ENCODE measurements around the gene VILL. TPM values are rescaled to one million over a fixed set of nuclear protein-coding genes. Genes with fewer than 3 reads are reported as not detected.

Gene VILL
- total RNA-seq, 4 donors from 2014 or later = 3.5 to 7.5 (median 5.2) TPM

DNA sequence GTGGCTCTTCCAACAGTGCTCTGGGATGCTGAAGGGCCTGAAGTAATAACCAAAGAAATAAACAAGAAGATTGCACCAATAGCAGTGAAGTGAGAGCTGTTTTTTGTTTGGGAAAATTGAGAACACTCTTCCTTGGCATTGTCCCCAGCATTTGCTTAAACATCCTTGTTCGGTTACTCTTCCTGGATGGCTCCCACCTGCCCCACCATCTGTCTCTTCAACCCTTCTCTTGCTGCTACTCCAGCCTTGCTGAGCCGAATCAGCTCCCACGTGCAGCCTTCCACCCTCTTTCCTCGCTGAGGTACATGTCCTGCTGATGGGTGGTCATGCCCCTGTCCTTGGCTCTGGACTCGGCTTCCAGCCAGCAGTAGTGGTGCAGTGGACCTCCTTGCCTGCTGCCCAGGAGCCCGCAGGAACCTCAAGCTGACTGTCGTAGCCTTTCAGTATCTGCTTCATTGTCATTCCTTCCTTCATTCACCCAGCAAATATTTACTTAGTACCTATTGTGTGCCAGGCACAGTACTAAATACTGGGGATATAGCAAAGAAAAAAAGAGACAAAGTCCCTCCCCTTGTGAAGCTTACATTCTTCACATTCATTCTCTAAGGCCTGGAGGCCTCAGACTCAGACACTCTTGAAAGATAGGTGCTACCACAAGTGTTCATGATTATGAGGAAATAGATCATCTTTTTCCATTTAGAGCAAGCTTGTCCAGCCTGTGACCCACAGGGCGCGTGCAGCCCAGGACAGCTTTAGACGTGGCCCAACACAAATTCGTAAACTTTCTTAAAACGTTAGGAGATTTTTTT, 17.1 kb upstream of the VILL start:
- Histone ChIP-seq H3K9me3 (no peaks in the 10 kb centered on the region), H3K36me3 (peaks cover 5 to 93% of the 10 kb centered on the region in 2 donors), H3K4me3 (no peak overlapping the region), H3K4me1 (peaks cover 0 to 27% (median 4%) of the 10 kb centered on the region in 3 donors), H3K27me3 (no peaks in the 10 kb centered on the region), H3K27ac (no peak overlapping the region)
- 55 to 79% methylated on average over 7 to 8 of the region's 12 CpGs for WGBS, 2 donors (ENCODE audit: low coverage in 1 of 2)
- TF ChIP-seq POLR2A (IDR thresholded peaks at IDR 0.05) (no peak), POLR2AphosphoS5 (IDR thresholded peaks at IDR 0.05) (no peak), EP300 (IDR thresholded peaks at IDR 0.05) (no peak), CTCF (IDR thresholded peaks at IDR 0.05) (no peak)
- no peak for ATAC-seq

DNA sequence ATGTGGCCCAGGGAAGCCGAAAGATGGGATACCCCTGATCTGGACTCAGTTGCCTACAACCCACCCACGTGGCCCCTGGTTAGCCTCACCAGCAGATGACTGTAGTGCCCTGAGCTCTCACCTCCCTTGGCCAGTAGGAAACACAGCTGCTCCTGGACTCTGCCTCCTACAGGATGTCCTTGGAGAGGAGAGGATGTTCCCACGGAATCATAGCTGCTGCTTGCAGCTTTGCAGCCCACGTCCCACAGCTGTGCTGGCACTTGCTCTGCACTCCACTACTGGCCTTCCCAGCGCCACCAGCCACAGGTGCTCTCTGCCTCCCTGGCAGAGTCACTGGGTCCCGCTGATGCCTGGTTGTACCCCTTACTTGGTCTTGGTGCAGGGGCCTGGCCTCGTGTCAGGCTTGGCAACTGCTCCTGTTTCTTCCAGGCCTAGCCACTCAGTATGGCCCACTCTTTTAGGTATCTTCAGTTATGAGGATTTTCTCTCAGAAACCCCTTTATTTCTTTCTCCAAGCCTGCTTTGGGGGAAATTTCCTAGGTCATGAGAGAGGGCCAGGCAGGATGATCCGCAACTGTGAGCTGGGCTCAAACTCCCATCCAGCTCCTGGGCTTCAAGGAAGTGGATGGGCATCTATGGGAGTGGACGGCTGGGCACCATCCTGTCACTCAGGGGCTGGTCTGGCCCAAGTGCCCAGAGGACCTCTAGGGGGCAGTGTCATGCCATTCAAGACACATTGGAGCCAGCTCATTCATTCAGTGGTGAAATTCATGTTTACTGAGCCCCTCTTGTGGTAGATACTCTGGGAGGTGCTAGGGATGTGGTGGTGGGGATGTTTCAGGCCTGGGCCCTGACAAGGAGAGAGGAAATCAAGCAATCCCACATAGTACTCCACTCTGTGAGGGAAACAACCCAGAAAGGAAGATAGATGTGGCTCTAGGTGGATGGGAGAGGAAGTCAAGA, 16.2 kb upstream of the VILL start:
- H3K4me3 ChIP-seq = no peak overlapping the region
- WGBS, 2 donors (ENCODE audit: low coverage in 1 of 2) = 40 to 56% methylated on average over 2 to 3 of the region's 9 CpGs
- no peaks in the 10 kb centered on the region for H3K9me3 ChIP-seq
- TF ChIP-seq CTCF (IDR thresholded peaks at IDR 0.05) (peak; percentile 45 to 74 (median 49)), POLR2A (IDR thresholded peaks at IDR 0.05) (no peak)
- H3K27ac ChIP-seq = no peak overlapping the region
- ATAC-seq = peak; percentile 84
- no peaks in the 10 kb centered on the region for H3K27me3 ChIP-seq
- peaks cover 5 to 88% of the 10 kb centered on the region in 2 donors for H3K36me3 ChIP-seq
- peaks cover 0 to 18% (median 0%) of the 10 kb centered on the region in 3 donors for H3K4me1 ChIP-seq

DNA sequence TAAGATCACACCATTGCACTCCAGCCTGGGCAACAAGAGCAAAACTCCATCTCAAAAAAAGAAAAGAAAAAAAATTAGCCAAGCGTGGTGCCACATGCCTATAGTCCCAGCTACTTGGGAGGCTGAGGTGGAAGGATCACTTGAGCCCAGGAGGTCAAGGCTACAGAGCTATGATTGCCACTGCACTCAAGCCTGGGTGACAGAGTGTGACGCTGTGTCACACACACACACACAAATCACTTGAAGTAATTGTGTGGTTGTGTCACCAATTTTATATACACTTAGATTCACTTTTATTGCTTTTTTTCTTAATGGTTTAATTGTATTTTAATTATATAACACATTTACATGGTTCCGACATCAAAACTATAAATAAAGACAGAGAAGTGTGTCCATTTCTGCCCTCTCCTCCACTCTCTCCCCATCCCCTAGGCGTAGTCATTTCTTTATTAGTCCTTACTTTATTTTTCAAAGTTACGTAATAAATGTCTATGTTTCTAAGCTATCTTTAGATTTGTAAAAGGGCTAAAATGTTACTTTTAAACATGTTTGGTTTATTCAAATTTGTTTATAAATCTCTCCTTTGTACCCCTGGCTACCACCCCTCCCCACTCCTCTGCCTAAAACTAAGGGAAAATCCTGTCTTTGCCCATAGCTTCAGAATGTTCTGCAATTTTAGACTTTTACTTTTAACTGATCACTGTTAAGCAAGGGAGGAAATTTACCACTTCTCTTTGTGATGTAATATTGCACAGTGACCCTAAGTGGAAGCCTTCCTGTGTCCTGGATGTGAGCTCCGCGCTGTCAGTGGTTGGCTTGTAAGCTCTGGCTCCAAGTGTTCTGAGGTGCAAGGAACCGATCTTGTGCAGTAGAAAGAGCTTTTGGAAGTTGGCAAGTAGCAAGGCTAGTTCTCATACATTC, 10.8 kb upstream of the VILL start:
- H3K36me3 ChIP-seq = peaks cover 5 to 85% of the 10 kb centered on the region in 2 donors
- H3K4me1 ChIP-seq = no peaks in the 10 kb centered on the region
- no peak overlapping the region for H3K4me3 ChIP-seq
- WGBS, 2 donors (ENCODE audit: low coverage in 1 of 2) = 87 to 94% methylated on average over 6 to 7 of the region's 8 CpGs
- no peaks in the 10 kb centered on the region for H3K9me3 ChIP-seq
- ATAC-seq = no peak
- TF ChIP-seq EP300 (IDR thresholded peaks at IDR 0.05) (no peak), POLR2A (IDR thresholded peaks at IDR 0.05) (no peak), POLR2AphosphoS5 (IDR thresholded peaks at IDR 0.05) (no peak), CTCF (IDR thresholded peaks at IDR 0.05) (no peak)
- H3K27me3 ChIP-seq = no peaks in the 10 kb centered on the region
- H3K27ac ChIP-seq = no peak overlapping the region

DNA sequence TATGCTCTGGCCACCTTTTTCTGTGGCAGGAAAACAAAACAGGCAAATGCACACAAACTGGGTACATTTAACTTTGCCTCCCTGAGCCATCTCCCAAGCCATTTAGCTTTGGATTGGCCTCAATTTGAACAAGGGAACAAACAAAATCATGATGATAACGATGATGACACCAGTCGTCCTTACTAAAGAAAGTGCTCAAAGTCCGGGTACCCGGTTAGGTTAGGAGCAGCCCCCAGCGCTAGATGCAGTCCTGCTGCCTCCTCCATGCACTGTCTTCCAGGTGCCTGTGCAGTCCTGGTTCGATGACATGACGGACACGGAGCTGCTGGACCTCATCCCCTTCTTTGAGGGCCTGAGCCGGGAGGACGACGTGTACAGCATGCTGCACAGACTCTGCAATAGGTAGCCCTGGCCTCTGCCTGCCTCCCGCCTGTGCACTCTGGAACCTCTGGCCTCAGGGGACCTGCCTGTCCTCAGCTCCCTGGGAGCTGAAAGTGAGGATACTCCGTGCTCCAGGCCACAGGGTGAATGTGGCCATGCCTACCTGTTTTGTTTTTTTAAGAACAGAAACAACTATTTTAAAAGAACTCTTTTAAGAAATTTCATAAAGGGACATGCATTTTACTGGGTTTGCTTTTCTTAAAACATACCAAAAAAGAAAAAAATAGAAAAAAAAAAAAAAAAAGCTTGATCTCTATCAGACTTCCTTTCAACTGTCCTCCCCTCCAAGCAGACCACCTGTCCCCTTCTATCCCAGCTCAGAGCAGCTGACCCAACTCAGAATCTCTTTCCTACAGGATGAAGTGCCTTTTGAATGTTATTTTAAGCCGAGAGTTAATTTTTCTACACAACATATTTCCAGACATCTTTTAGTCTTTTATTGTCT, 9.9 kb upstream of the VILL start:
- no peaks in the 10 kb centered on the region for H3K9me3 ChIP-seq
- H3K27ac ChIP-seq = no peak overlapping the region
- no peaks in the 10 kb centered on the region for H3K27me3 ChIP-seq
- ATAC-seq = no peak
- H3K4me3 ChIP-seq = no peak overlapping the region
- 90 to 93% methylated on average over 5 to 10 of the region's 14 CpGs for WGBS, 2 donors (ENCODE audit: low coverage in 1 of 2)
- peaks cover 5 to 80% of the 10 kb centered on the region in 2 donors for H3K36me3 ChIP-seq
- H3K4me1 ChIP-seq = no peaks in the 10 kb centered on the region
- no peak for TF ChIP-seq CTCF (IDR thresholded peaks at IDR 0.05)
- TF ChIP-seq POLR2A (IDR thresholded peaks at IDR 0.05) = no peak
- TF ChIP-seq POLR2AphosphoS5 (IDR thresholded peaks at IDR 0.05) = no peak
- TF ChIP-seq EP300 (IDR thresholded peaks at IDR 0.05) = no peak

Data from gastroesophageal sphincter (tissue), 4 donors.